K562 (cell line): ENCODE results near the gene SPATA45. TPM values are rescaled to one million over a fixed set of nuclear protein-coding genes. Genes with fewer than 3 reads are reported as not detected.

ENCODE experiments used
- ATAC-seq: fragments of 200-7000 bp; cut with Tn5 transposase; 3 replicates; pipeline ENCODE4 v1.9.1; 2020; ENCODE audit warnings: moderate library complexity
- BruUV-seq: library from RNA; stranded (reverse); fragments of 400-500 nt; replicated peaks from 2 replicates; lab custom pipeline; 2021; lab: Mats Ljungman, UMichigan
- CTCF ChIA-PET: fragments of 300-600 bp; formaldehyde crosslinking; extraction: SDS; loops from one replicate; lab custom pipeline; 2021; ENCODE audit warnings: low intra/inter-chr PET ratio; lab: Yijun Ruan, JAX
- POLR2A ChIA-PET: fragments of 300-600, 350-650 bp; sonication (Branson Sonifier 250); formaldehyde crosslinking; extraction: SDS; loops from one replicate; lab custom pipeline; 2021; ENCODE audit warnings: antibody characterized with exemption, inconsistent platforms; lab: Yijun Ruan, JAX
- DNase-seq, 4 experiments: peaks; one replicate each; pipeline versions ENCODE4 v3.0.0 to v3.0.0-alpha.2; 2011 to 2018; ENCODE audit warnings: low spot score in 3 of 4, mixed read lengths in 3 of 4; ENCODE audit errors: extremely low read depth in 1 of 4
- FAIRE-seq: peaks from 2 replicates; lab custom pipeline; 2011; peaks lifted over from hg19 to GRCh38; lab: Jason Lieb, UNC
- H2AFZ ChIP-seq: 2 replicates; pipeline ENCODE4 v1.6.0; 2011; ENCODE audit warnings: low read depth, low read length, control low read depth, inconsistent platforms
- H3K27ac ChIP-seq: fragments of 200-600 bp; 3 replicates; pipeline ENCODE4 v1.8.0; 2011; ENCODE audit warnings: low read depth, mild to moderate bottlenecking, control low read depth, inconsistent platforms, low read length, moderate library complexity, mixed read lengths; ENCODE audit errors: extremely low read depth
- H3K27me3 ChIP-seq, 2 experiments: fragments of 300-600 bp in 1 of 2; 2 replicates in 1 of 2; 3 replicates in 1 of 2; pipeline versions ENCODE4 v1.6.0 to v1.8.0; 2011; ENCODE audit warnings: inconsistent platforms in 2 of 2, low read length in 2 of 2, mild to moderate bottlenecking in 1 of 2, mixed read lengths in 1 of 2, moderate library complexity in 1 of 2; ENCODE audit not compliant: control insufficient read depth in 2 of 2, insufficient read depth in 2 of 2
- H3K36me3 ChIP-seq: fragments of 300-600 bp; 3 replicates; pipeline ENCODE4 v1.8.0; 2011; ENCODE audit warnings: mild to moderate bottlenecking, low read length, inconsistent platforms; ENCODE audit not compliant: control insufficient read depth, insufficient read depth
- H3K4me1 ChIP-seq, 2 experiments: fragments of 200-600 bp in 1 of 2; replicated peaks in 1 of 2; 2 replicates in 1 of 2; 3 replicates in 1 of 2; pipeline versions ENCODE4 v1.5.1 to v1.8.0; 2011; ENCODE audit warnings: inconsistent platforms in 2 of 2, low read length in 2 of 2, mild to moderate bottlenecking in 1 of 2, mixed read lengths in 1 of 2, moderate library complexity in 1 of 2; ENCODE audit not compliant: control insufficient read depth in 2 of 2, insufficient read depth in 2 of 2
- H3K4me2 ChIP-seq: 2 replicates; pipeline ENCODE4 v1.6.1; 2011; ENCODE audit warnings: low read length, control low read depth, inconsistent platforms, mixed read lengths; ENCODE audit not compliant: insufficient read depth
- H3K4me3 ChIP-seq: fragments of 200-600 bp; sonication (generic), shearing (Covaris generic); 2 replicates; pipeline ENCODE4 v1.5.1; 2016; ENCODE audit warnings: control low read depth, inconsistent platforms
- H3K79me2 ChIP-seq: fragments of 200-600 bp; 3 replicates; pipeline ENCODE4 v1.8.0; 2011; ENCODE audit warnings: low read length, inconsistent platforms; ENCODE audit not compliant: control insufficient read depth, insufficient read depth
- H3K9ac ChIP-seq, 2 experiments: 2 replicates each; pipeline versions ENCODE4 v1.6.0 to v1.6.1; 2011; ENCODE audit warnings: low read depth in 2 of 2, low read length in 2 of 2, control low read depth in 1 of 2, inconsistent platforms in 1 of 2, mild to moderate bottlenecking in 1 of 2, mixed read lengths in 1 of 2; ENCODE audit not compliant: insufficient read depth in 1 of 2
- H3K9me1 ChIP-seq: one replicate; pipeline ENCODE4 v1.6.0; 2011; ENCODE audit warnings: inconsistent platforms, mild to moderate bottlenecking, low read length, moderate library complexity; ENCODE audit not compliant: control insufficient read depth, insufficient read depth
- H3K9me3 ChIP-seq: replicated peaks from 2 replicates; pipeline ENCODE4 v1.5.1; 2011; ENCODE audit warnings: low read depth, low read length, inconsistent platforms; ENCODE audit not compliant: control insufficient read depth, insufficient read depth
- H4K20me1 ChIP-seq: replicated peaks from 2 replicates; pipeline ENCODE4 v1.6.1; 2011; ENCODE audit warnings: low read length, inconsistent platforms, mixed read lengths; ENCODE audit not compliant: control insufficient read depth, insufficient read depth
- NCOA4 ChIP-seq: fragments of 450-650 bp; IDR thresholded peaks from 2 replicates; pipeline ENCODE4 v1.6.1; 2018; ENCODE audit warnings: mild to moderate bottlenecking; ENCODE audit not compliant: partially characterized antibody
- POLR2AphosphoS2 ChIP-seq: IDR thresholded peaks from 2 replicates; pipeline ENCODE4 v1.6.1; 2012; ENCODE audit warnings: low read length, improper control_type of control experiment
- POU5F1 ChIP-seq: fragments of 150-350 bp; IDR thresholded peaks from 2 replicates; pipeline ENCODE4 v1.6.1; 2014; ENCODE audit warnings: borderline replicate concordance, low read length, low read depth, mild to moderate bottlenecking; ENCODE audit not compliant: partially characterized antibody
- STAT5B ChIP-seq: fragments of 250-450 bp; sonication (Bioruptor Pico); IDR thresholded peaks from 2 replicates; pipeline ENCODE4 v1.8.0; 2021; ENCODE audit warnings: mild to moderate bottlenecking, inconsistent platforms
- ZNF830 ChIP-seq: fragments of 250-450 bp; sonication (Bioruptor Pico); IDR thresholded peaks from 2 replicates; pipeline ENCODE4 v1.5.0; 2021; ENCODE audit warnings: mild to moderate bottlenecking
- WGBS: fragments of 100-300 bp; shearing (Covaris generic); methylation state at CpG from one replicate; pipeline ENCODE4 v1.1.6; 2016; ENCODE audit warnings: low coverage, mixed read lengths; ENCODE audit not compliant: insufficient coverage; ENCODE audit errors: missing lambda C conversion rate; 5-methylcytosine and 5-hydroxymethylcytosine counted together
- in situ Hi-C: fragments of 300-500 bp; cut with MboI; formaldehyde crosslinking; loops from 4 replicates; pipeline ENCODE4 v1.15.0; 2018; ENCODE audit warnings: inconsistent platforms, mixed read lengths
- intact Hi-C: fragments of 100-400 bp; cut with micrococcal nuclease; formaldehyde crosslinking; loops from 2 replicates; pipeline ENCODE4 v1.14.2; 2022
- polyA plus RNA-seq, 8 experiments: library from polyadenylated mRNA; depleted of rRNA in 4 of 8; stranded (reverse) in 5 of 8; unstranded in 3 of 8; fragments of >200 nt; fragmentation: Nextera tagmentation in 2 of 8; fragmentation: Illumina TruSeq in 1 of 8; extraction: Ambion mirVana in 2 of 8; extraction: Trizol in 1 of 8; gene quantifications; 2 replicates each; pipeline versions ENCODE4 v1.2.1 to v1.2.3, GENCODE V29; 2011 to 2014; ENCODE audit warnings: inconsistent platforms in 1 of 8, missing spikeins in 1 of 8
- total RNA-seq, 7 experiments: library from RNA; depleted of rRNA in 6 of 7; stranded (reverse); fragments of >200 nt in 6 of 7; fragmentation: Illumina TruSeq in 2 of 7; extraction: Trizol in 2 of 7; gene quantifications; 2 replicates each; pipeline versions ENCODE4 v1.2.1 to v1.2.3, GENCODE V29; 2011 to 2021; ENCODE audit warnings: low replicate concordance in 1 of 7
- TF ChIP-seq, protein P1 (sequence below), 3 experiments: fragments of 200-800 bp in 1 of 3; sonication (Bioruptor generic) in 1 of 3; sonication (generic) in 1 of 3; formaldehyde crosslinking in 1 of 3; IDR thresholded peaks; 2 replicates each; pipeline versions ENCODE4 v1.6.1 to v1.8.0; 2016 to 2022; ENCODE audit warnings: mild to moderate bottlenecking in 2 of 3, missing compliant biosample characterization in 2 of 3, missing genetic modification characterization in 2 of 3, missing genetic modification reagents in 1 of 3
- TF ChIP-seq, protein P2 (sequence below): fragments of 250-450 bp; sonication (Bioruptor Pico); IDR thresholded peaks from 2 replicates; pipeline ENCODE4 v1.4.0; 2020
- TF ChIP-seq, protein P3 (sequence below): fragments of 200-400 bp; formaldehyde crosslinking; IDR thresholded peaks from 2 replicates; pipeline ENCODE4 v1.6.1; 2017; ENCODE audit warnings: mild to moderate bottlenecking, low read depth, low read length, moderate library complexity
- TF ChIP-seq, protein P4 (sequence below): IDR thresholded peaks from 2 replicates; pipeline ENCODE4 v1.6.1; 2011; ENCODE audit not compliant: insufficient read length; ENCODE audit errors: extremely low read depth
- TF ChIP-seq, protein P5 (sequence below): fragments of 250-450 bp; sonication (Bioruptor Pico); IDR thresholded peaks from 2 replicates; pipeline ENCODE4 v1.5.1; 2021; ENCODE audit warnings: mild to moderate bottlenecking

Gene SPATA45
- total and polyA plus RNA-seq, 9 of the 15 experiments (the other 6 are each of a cell fraction or from before 2014, with no cell fraction given): 0.18 TPM; not detected in 8

DNA sequence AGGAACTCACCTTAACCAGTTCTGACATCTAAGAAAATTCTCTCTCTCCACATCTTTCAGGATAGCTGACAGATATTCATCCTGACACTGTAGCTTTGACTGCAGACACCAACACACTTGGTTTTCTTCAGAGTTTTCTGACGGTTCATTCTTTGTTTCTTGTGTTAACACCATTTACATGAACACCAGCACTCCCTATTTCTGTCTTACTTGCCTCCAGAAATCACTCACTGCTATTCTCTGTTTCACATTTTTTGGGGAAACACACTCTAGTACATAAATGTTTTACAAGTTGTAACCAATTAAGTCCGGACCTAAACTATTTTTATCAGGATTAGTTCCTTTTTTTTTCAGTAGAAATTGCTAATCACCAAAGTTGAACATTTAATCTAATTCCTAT lies 26.1 kb upstream of the SPATA45 start:
- no peak for DNase-seq
- in situ Hi-C loops: no loop called here
- POLR2A ChIA-PET: interaction anchor here (0.8 to 3.3 kb wide), 2 partner anchors 13 to 16 kb away, joined by 5 to 14 read pairs; partner anchors contain the start of gene FLVCR1
- 63% methylated on average over 2 of the region's 2 CpGs for WGBS
- peaks cover 3% of the 10 kb centered on the region for H3K9me1 ChIP-seq
- no peak overlapping the region for H3K9ac ChIP-seq
- no peaks in the 10 kb centered on the region for H3K4me1 ChIP-seq
- TF ChIP-seq NCOA4: no peak
- TF ChIP-seq, protein P1, sequence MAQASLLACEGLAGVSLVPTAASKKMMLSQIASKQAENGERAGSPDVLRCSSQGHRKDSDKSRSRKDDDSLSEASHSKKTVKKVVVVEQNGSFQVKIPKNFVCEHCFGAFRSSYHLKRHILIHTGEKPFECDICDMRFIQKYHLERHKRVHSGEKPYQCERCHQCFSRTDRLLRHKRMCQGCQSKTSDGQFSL (CRISPR knock-in tag; IDR thresholded peaks at IDR 0.05): no peak
- TF ChIP-seq, protein P1 (tag; IDR thresholded peaks at IDR 0.05): no peak
- TF ChIP-seq STAT5B (CRISPR knock-in tag): no peak
- TF ChIP-seq, protein P2, sequence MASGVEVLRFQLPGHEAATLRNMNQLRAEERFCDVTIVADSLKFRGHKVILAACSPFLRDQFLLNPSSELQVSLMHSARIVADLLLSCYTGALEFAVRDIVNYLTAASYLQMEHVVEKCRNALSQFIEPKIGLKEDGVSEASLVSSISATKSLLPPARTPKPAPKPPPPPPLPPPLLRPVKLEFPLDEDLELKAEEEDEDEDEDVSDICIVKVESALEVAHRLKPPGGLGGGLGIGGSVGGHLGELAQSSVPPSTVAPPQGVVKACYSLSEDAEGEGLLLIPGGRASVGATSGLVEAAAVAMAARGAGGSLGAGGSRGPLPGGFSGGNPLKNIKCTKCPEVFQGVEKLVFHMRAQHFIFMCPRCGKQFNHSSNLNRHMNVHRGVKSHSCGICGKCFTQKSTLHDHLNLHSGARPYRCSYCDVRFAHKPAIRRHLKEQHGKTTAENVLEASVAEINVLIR: no peak
- TF ChIP-seq, protein P3, sequence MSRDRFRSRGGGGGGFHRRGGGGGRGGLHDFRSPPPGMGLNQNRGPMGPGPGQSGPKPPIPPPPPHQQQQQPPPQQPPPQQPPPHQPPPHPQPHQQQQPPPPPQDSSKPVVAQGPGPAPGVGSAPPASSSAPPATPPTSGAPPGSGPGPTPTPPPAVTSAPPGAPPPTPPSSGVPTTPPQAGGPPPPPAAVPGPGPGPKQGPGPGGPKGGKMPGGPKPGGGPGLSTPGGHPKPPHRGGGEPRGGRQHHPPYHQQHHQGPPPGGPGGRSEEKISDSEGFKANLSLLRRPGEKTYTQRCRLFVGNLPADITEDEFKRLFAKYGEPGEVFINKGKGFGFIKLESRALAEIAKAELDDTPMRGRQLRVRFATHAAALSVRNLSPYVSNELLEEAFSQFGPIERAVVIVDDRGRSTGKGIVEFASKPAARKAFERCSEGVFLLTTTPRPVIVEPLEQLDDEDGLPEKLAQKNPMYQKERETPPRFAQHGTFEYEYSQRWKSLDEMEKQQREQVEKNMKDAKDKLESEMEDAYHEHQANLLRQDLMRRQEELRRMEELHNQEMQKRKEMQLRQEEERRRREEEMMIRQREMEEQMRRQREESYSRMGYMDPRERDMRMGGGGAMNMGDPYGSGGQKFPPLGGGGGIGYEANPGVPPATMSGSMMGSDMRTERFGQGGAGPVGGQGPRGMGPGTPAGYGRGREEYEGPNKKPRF: no peak
- TF ChIP-seq POU5F1: no peak
- TF ChIP-seq ZNF830 (CRISPR knock-in tag): no peak
- no peak for TF ChIP-seq POLR2AphosphoS2
- TF ChIP-seq, protein P4, sequence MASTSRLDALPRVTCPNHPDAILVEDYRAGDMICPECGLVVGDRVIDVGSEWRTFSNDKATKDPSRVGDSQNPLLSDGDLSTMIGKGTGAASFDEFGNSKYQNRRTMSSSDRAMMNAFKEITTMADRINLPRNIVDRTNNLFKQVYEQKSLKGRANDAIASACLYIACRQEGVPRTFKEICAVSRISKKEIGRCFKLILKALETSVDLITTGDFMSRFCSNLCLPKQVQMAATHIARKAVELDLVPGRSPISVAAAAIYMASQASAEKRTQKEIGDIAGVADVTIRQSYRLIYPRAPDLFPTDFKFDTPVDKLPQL: no peak
- TF ChIP-seq, protein P5, sequence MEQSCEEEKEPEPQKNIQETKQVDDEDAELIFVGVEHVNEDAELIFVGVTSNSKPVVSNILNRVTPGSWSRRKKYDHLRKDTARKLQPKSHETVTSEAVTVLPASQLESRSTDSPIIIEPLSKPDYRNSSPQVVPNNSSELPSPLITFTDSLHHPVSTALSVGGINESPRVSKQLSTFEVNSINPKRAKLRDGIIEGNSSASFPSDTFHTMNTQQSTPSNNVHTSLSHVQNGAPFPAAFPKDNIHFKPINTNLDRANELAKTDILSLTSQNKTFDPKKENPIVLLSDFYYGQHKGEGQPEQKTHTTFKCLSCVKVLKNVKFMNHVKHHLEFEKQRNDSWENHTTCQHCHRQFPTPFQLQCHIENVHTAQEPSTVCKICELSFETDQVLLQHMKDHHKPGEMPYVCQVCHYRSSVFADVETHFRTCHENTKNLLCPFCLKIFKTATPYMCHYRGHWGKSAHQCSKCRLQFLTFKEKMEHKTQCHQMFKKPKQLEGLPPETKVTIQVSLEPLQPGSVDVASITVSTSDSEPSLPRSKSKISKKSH (CRISPR knock-in tag): no peak
- TF ChIP-seq, all 486 proteins: peak for 0
- no peak for ATAC-seq
- BruUV-seq: no TSS peak
- Histone ChIP-seq H4K20me1 (no peaks in the 10 kb centered on the region), H2AFZ (no peak overlapping the region), H3K79me2 (no peaks in the 10 kb centered on the region), H3K4me3 (no peak overlapping the region), H3K4me2 (no peak overlapping the region), H3K9me3 (no peaks in the 10 kb centered on the region), H3K27ac (no peak overlapping the region), H3K27me3 (no peaks in the 10 kb centered on the region), H3K36me3 (peaks cover 69% of the 10 kb centered on the region)
- CTCF ChIA-PET: no interaction called here
- no peak for FAIRE-seq
- intact Hi-C loops: no loop called here
